ENCODE measurements around the gene PLEKHG7. TPM values are rescaled to one million over a fixed set of nuclear protein-coding genes. Genes with fewer than 3 reads are reported as not detected.

Gene PLEKHG7
- total and polyA plus RNA-seq, 10 donors = 0.62 to 8.8 (median 2.0) TPM

DNA sequence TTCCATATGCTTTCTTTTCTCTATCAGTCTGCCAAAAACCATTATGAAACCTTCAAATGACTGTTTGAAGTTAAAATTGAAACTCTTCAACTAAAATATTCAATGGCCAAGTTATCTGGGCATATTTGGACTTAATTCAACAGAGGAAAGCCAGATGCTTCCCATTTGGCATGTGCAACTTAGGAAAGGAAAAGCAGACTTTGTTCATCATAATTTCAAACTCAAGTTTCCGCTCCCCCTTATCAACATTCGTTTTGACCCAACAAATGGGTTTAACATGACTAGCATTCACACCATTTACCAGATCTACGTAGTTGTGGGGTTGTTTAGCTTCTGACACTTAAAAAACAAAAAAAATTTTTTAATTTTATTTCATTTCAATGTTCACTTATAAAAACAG, 75.7 kb downstream of the PLEKHG7 start:
- Histone ChIP-seq H3K27ac (peak overlapping the region in 7 of 8 donors; percentile 37 to 73 (median 67)), H3K4me3 (no peak overlapping the region), H3K27me3 (replicated peaks in 1 of 7) (no peaks in the 10 kb centered on the region), H3K4me1 (peaks cover 0 to 27% (median 5%) of the 10 kb centered on the region in 6 donors), H3K36me3 (peaks cover 0 to 83% (median 28%) of the 10 kb centered on the region in 6 donors), H3K9me3 (no peaks in the 10 kb centered on the region)
- no peak for DNase-seq
- no peak for TF ChIP-seq POLR2A (IDR thresholded peaks at IDR 0.05)
- intact Hi-C loops (cut with DNase I; ENCODE audit: low total_unique reads) = no loop called here
- 60 to 73% (median 66%) methylated on average over 3 of the region's 3 CpGs for WGBS, 5 donors

DNA sequence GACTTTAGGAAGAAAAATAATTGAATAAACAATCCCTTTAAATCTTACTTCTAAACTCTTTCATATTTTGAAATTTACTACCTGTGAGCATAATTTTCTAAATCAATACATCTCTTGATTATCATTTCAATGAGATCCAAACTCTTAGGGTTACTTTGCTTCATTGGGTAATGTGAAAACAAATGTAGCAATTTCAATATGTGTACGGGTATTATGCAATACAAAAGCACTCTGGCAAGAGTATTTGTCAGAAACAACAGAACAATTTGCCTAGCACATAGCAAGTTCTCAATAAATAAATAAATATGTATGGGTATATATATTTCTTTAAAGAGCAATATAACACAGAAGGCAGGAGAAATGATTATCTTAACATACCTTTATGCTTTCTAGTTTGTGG, 77.1 kb downstream of the PLEKHG7 start:
- WGBS, 5 donors = 57 to 85% (median 69%) methylated on average over 1 of the region's 1 CpG
- no peak for DNase-seq
- intact Hi-C loops (cut with DNase I; ENCODE audit: low total_unique reads) = loop anchor here (10.0 kb wide), 2 partner anchors 635 to 1325 kb away; no protein-coding TSS in a partner anchor

DNA sequence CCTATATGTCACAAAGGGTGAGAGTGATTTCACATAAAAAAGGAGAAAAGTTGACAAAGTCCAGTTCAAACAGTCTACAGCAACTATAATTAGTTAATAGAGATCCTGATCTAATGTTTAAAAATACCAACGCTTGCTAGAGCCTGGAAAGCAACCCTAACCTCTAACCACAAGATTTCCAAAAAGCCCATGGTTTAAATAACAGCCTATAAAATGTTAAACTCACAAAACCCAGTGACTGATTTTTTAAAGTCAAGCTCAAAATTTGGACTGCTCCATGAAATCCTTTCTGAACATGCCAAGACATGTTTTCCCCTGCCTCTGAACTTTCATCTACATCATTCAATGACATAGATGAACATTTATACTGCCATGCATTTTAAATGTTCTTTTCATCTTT, 81.6 kb downstream of the PLEKHG7 start:
- Histone ChIP-seq H3K27ac (no peak overlapping the region), H3K9me3 (no peaks in the 10 kb centered on the region), H3K4me1 (peaks cover 0 to 18% (median under 1%) of the 10 kb centered on the region in 6 donors), H3K4me3 (no peak overlapping the region), H3K27me3 (replicated peaks in 1 of 7) (no peaks in the 10 kb centered on the region), H3K36me3 (peaks cover 0 to 57% (median 7%) of the 10 kb centered on the region in 6 donors)
- no peak for DNase-seq
- no peak for TF ChIP-seq POLR2A (IDR thresholded peaks at IDR 0.05)
- TF ChIP-seq POLR2AphosphoS5 (IDR thresholded peaks at IDR 0.05) = no peak
- TF ChIP-seq, protein P1, sequence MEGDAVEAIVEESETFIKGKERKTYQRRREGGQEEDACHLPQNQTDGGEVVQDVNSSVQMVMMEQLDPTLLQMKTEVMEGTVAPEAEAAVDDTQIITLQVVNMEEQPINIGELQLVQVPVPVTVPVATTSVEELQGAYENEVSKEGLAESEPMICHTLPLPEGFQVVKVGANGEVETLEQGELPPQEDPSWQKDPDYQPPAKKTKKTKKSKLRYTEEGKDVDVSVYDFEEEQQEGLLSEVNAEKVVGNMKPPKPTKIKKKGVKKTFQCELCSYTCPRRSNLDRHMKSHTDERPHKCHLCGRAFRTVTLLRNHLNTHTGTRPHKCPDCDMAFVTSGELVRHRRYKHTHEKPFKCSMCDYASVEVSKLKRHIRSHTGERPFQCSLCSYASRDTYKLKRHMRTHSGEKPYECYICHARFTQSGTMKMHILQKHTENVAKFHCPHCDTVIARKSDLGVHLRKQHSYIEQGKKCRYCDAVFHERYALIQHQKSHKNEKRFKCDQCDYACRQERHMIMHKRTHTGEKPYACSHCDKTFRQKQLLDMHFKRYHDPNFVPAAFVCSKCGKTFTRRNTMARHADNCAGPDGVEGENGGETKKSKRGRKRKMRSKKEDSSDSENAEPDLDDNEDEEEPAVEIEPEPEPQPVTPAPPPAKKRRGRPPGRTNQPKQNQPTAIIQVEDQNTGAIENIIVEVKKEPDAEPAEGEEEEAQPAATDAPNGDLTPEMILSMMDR (IDR thresholded peaks at IDR 0.05 in 8 of 11, conservative IDR thresholded peaks at IDR 0.05 in 3 of 11) = no peak
- intact Hi-C loops (cut with DNase I; ENCODE audit: low total_unique reads) = loop anchor here (10.0 kb wide), 2 partner anchors 630 to 1320 kb away; no protein-coding TSS in a partner anchor
- 55 to 71% (median 59%) methylated on average over 1 of the region's 1 CpG for WGBS, 5 donors

More for the DNA sequence above, 77.1 kb downstream of the PLEKHG7 start:
- Histone ChIP-seq H3K9me3 (no peaks in the 10 kb centered on the region), H3K27ac (peak overlapping the region in 2 of 8 donors; percentile 67 to 73), H3K4me3 (no peak overlapping the region), H3K27me3 (replicated peaks in 1 of 7) (no peaks in the 10 kb centered on the region), H3K36me3 (peaks cover 0 to 88% (median 28%) of the 10 kb centered on the region in 6 donors), H3K4me1 (peaks cover 0 to 27% (median 5%) of the 10 kb centered on the region in 6 donors)
- TF ChIP-seq, protein P1 (IDR thresholded peaks at IDR 0.05 in 8 of 11, conservative IDR thresholded peaks at IDR 0.05 in 3 of 11) = no peak
- TF ChIP-seq POLR2A (IDR thresholded peaks at IDR 0.05) (no peak), POLR2AphosphoS5 (IDR thresholded peaks at IDR 0.05) (no peak)

DNA sequence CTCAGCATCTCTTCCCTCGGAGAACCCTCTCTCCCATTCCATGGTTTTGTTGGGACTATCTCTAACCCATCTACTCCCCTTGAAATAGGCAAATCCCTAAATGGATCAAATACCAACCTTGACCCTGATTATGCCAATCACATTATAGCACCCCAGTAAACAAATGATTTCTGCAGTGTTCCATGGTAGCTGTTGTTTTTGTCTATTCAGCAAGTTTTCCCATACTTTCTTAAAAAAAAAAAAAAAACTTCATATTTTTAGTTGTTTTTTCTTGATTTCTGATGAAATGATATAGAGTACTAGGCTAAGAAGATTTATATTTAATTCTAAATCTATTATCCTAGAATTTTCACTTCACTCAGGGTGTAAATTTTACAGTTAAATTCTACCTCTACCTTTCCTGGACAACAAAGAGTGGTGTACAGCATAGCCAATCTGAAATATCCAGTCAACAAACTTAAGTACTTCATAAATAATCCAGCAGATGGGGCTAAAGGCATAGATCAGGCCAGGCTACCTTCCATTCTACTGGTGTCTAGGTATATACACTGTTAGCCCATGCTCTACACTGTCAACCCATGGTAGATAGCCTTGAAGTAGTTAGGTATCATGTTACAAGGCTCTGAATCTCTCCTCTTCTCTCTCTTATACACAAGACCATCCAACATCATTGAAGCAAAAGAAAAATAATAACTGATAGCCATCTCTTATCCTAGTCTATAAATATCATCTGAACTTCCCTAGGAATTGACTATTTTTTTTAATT, 82.2 kb downstream of the PLEKHG7 start:
- no peaks in the 10 kb centered on the region for H3K27me3 ChIP-seq (replicated peaks in 1 of 7)
- no peak overlapping the region for H3K27ac ChIP-seq
- peaks cover 0 to under 1% (median 0%) of the 10 kb centered on the region in 8 donors for H3K9me3 ChIP-seq
- no peak overlapping the region for H3K4me3 ChIP-seq
- intact Hi-C loops (cut with DNase I; ENCODE audit: low total_unique reads) = loop anchor here (10.0 kb wide), 2 partner anchors 630 to 1320 kb away; no protein-coding TSS in a partner anchor
- TF ChIP-seq, protein P1 (IDR thresholded peaks at IDR 0.05 in 8 of 11, conservative IDR thresholded peaks at IDR 0.05 in 3 of 11) = peak in 9 of 11 experiments; percentile 19 to 61 (median 57)
- TF ChIP-seq POLR2AphosphoS5 (IDR thresholded peaks at IDR 0.05) = no peak
- no peak for DNase-seq
- WGBS, 5 donors = 81 to 90% (median 86%) methylated on average over 1 of the region's 1 CpG
- peaks cover 0 to 12% (median 0%) of the 10 kb centered on the region in 6 donors for H3K4me1 ChIP-seq
- H3K36me3 ChIP-seq = peaks cover 0 to 57% (median 11%) of the 10 kb centered on the region in 6 donors

Data from spleen (tissue), 11 donors.